ENCODE data around the gene TICRR.
"Not testable (repeated sequence)": the region's sequence is repeated elsewhere in the genome, so short reads cannot be mapped to it uniquely, and the experiment has no call there.

Gene TICRR

DNA sequence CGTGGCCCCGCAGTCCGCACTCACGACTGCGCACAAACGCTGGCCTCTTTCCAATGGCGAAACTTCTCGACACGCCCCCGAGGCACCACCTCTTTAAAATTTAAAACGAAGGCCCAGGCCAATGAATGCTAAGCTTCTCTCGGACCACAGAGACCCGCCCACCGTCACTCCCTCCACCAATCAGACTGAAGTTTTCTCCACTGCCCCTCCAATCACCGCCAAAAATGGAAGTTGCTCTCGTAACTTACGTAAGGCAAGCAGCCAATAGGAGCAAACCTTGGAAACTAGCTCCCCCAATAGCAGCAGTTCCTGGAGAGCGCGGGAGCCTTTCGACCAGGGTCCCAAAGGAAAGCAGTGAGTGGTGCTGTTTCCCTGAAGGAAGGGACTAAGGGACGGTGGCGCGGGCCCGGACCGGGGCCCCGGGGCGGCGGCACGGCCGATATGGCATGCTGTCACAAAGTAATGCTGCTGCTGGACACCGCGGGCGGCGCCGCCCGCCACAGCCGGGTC lies at the start of gene TICRR:
Gene TICRR, plus strand, starts transcription at position 324 of the 510 bp plus-strand sequence. Its CDS starts 118 bp downstream, at position 442.
- peak; percentile 95 for DNase-seq (ENCODE audit: low spot score)

GRCh38 chr15:89526181-89526580 lies 49.1 kb upstream of the TICRR start:
- DNase-seq (ENCODE audit: low spot score): no peak

GRCh38 chr15:89526601-89527441 lies 48.4 kb upstream of the TICRR start:
- no peak for DNase-seq (ENCODE audit: low spot score)

DNA sequence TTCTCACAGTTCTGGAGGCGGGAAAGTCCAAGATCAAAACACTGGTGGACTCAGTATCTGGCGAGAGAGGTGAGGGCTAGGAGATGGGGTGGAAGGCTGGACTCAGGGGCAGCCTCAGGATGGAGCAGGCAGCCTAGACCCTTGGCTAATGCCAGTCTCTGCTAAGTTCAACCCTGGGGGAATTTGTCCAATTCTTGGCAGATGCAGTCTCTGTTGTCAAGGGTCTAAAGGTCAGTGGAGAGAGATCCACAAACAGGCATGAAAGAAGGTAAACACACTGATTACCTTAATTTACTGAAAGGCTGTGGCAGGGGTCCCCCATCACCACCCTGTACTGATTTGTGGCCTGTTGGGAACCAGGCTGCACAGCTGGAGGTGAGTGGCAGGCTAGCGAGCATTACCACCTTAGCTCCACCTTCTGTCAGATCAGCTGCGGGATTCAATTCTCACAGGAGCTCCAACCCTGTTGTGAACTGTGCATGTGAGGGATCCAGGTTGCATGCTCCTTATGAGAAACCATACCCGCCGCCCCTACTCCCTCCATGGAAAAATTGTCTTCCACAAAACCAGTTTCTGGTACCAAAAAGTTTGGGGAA lies 46.4 kb upstream of the TICRR start:
- DNase-seq (ENCODE audit: low spot score): no peak

GRCh38 chr15:89530976-89531375 lies 44.3 kb upstream of the TICRR start:
- DNase-seq (ENCODE audit: low spot score): no peak

DNA sequence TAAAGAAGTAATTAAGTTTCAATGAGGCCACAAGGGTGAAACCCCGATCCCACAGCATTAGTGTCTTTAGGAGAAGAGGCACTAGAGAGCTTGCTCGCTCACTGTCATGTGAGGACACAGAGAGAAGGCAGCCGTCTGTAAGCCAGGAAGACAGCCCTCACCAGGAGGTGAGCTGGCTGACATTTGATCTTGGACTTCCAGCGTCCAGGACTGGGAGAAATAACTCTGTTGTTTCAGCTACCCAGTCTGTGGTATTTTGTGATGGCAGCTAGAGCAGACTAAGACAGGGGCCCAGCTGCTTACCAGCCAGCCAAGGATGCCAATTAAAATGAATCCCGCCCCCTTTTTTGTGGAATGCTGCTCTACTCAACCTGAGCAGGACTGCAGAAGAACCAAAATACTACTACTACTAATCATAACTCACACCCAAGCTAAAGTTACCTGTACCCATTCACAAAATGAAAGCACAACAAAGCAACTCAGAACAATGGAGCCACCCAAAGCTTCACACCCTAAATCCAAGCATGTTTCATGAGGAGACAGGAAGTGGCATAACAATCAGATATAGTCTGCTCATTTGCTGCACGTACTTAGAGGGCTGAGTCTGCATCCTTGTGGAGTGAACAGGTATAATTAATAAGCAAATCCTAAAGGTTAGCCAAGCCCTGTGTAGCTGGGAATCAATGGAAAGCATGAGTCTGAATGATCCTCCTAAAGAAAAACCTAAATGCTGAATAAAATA lies 43.3 kb upstream of the TICRR start:
- no peak for DNase-seq (ENCODE audit: low spot score)

DNA sequence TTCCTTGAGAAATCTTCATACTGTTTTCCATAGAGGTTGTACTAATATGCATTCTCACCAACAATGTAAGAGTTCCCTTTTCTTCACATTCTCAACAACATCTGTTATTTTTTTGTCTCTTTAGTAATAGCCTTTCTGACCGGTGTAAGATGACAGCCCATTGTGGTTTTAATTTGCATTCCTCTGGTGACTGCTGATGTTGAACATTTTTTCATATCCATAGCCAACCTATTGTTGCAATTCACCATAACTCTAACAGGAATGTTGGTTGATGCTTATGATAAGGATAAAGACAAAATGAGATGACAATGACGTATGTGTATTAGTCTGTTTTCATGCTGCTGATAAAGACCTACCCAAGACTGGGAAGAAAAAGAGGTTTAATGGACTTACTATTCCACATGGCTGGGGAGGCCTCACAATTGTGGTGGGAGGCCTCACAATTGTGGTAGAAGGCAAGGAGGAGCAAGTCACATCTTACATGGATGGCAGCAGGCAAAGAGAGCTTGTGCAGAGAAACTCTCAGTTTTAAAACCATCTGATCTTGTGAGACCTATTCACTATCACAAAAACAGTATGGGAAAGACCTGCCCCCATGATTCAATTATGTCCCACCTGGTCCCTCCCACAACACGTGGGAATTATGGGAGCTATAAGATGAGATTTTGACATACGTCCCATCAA lies 41.3 kb upstream of the TICRR start:
- no peak for DNase-seq (ENCODE audit: low spot score)

GRCh38 chr15:89539027-89539426 lies 36.2 kb upstream of the TICRR start:
- no peak for DNase-seq (ENCODE audit: low spot score)

GRCh38 chr15:89542369-89542768 lies 32.9 kb upstream of the TICRR start:
- no peak for DNase-seq (ENCODE audit: low spot score)

- no peak for DNase-seq (ENCODE audit: low spot score)
Measured at GRCh38 chr15:89543389-89543788, 31.9 kb upstream of the TICRR start.

DNA sequence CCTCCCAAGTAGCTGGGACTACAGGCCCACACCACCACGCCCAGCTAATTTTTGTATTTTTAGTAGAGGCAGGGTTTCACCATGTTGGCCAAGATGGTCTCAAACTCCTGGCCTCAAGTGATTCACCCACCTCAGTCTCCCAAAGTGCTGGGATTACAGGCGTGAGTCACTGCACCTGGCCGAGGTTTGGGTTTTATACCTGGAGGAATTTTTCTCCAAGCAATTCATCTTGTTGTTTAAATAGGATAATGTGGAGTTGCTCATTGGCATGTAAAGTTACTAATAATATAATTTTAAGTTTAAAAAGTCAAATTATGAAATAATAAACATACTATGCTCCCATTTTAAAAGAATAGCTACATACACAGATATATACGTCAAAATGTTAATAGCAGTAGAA lies 26.1 kb upstream of the TICRR start:
- DNase-seq (ENCODE audit: low spot score): not testable (repeated sequence)

DNA sequence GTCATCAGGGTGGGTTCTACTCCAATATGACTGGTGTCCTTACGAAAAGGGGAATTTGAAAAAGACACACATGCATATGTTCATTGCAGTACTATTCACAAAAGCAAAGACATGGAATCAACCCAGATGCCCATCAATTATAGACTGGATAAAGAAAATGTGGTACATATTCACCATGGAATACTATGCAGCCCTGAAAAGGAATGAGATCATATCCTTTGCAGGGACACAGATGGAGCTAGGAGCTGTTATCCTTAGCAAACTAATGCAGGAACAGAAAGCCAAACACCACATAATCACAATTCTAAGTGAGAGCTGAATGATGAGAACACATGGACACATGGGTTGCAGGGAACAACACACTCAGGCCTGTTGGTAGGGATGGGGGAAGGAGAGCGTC lies 24.8 kb upstream of the TICRR start:
- DNase-seq (ENCODE audit: low spot score): no peak

DNA sequence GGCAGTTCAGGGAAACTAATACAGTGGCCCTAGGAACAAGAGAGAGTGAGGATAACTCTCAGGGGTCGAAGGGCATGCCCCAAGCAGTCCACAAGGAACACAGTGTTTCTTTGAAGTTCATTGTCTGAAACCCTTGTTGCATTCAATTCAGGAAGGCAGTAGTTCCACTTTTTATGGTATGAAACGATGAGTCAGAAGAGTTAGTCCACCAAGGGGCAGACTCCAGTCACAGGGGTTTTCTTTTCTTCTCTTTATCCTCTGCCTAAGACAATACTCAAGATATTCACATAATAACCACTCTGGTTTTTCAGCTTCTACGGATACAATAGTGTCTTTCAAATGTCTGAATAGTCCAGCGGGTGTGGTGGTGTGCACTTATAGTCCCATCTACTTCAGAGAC lies 23.7 kb upstream of the TICRR start:
- DNase-seq (ENCODE audit: low spot score): no peak

- no peak for DNase-seq (ENCODE audit: low spot score)
Measured at GRCh38 chr15:89553632-89554031, 21.6 kb upstream of the TICRR start.

DNA sequence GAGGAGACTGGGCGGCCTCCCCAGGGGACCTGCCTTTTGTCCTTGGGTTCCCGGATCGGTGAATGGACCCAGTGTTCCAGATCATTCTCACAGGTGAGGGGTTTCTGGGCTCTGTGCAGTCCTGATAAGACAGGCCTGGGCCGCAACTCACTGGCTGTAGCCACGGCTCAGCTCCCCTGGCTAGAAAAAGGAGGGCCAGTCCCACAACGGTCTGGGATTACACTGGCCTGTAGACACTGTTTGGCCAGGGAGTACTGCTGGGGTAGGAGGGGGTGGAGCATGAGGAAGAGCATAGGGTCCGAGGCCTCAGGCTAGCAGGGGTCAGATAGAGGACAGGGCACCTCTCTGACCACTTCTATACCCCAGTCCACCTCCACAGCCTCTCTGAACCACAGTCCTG lies 21.0 kb upstream of the TICRR start:
- DNase-seq (ENCODE audit: low spot score): no peak

- no peak for DNase-seq (ENCODE audit: low spot score)
Measured at GRCh38 chr15:89555768-89556167, 19.5 kb upstream of the TICRR start.

DNA sequence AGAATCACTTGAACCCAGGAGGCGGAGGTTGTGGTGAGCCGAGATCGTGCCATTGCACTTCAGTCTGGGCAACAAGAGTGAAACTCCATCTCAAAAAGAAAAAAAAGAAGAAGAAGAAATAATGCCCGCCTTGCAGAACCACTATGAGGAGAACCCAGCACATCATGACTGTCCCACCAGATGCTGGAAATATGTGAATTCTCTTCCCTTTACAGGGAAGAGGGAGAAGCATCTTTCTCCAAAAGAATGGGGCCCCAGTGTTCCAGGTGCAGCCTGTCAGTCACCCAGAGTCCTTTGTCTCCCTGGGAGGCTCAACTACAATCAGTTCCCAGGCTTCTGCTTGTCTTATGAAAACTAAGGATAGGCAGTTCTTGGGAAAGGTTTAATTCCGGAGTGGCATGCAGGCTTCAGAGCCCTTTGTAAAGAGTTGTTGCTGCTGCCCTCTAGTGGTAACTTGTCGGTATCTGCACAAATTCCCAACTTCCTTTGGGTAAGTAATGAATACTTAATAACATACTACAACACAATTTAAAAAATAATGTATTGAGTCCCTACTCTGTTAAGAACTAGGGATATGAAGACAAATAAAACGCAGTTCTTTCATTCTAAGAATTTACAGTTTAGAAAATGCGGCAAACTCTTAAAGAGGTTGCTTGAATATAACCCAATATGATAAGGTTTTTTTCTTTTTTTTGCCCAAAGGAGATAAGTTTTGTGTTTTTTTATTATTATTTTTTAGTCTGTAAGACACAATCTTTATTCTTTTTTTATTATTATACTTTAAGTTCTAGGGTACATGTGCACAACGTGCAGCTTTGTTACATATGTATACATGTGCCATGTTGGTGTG lies 18.6 kb upstream of the TICRR start:
- peak; percentile 43 for DNase-seq (ENCODE audit: low spot score)

GRCh38 chr15:89559769-89560264 lies 15.5 kb upstream of the TICRR start:
- DNase-seq (ENCODE audit: low spot score): no peak

DNA sequence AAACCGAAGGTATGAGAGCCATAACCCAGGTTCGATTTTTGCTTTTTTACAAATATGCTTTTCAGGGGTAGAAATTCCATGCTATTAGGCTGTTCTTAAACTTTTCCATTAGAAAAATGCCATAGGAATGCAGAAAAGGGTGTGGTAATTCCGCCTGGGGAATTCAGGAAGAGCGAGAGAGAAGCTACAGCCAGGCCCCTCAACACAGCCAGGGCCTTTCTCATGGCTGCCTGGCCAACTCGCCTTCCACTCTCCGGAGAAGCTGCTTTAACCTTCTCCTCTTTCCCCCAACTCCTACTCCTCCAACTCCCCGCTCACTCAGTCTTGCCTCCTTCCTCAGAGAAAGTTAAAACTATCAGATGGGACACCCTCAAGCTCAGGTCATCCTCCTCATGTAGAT lies 9.1 kb upstream of the TICRR start:
- DNase-seq (ENCODE audit: low spot score): no peak

GRCh38 chr15:89566621-89567294 lies 8.5 kb upstream of the TICRR start:
- DNase-seq (ENCODE audit: low spot score): no peak

Measured in globus pallidus (tissue), 1 donor.